DMS114 treated with DMSO at 0.1 percent for 48 hours (cell line): ENCODE data around the gene KRTAP4-1.
"Not testable (repeated sequence)": the region's sequence is repeated elsewhere in the genome, so short reads cannot be mapped to it uniquely, and the experiment has no call there.

Experiments used
- DNase-seq: peaks from one replicate; lab custom pipeline; 2025; ENCODE audit not compliant: unreplicated experiment; lab: John Stamatoyannopoulos, UW

KRTAP4-1 gene

DNA sequence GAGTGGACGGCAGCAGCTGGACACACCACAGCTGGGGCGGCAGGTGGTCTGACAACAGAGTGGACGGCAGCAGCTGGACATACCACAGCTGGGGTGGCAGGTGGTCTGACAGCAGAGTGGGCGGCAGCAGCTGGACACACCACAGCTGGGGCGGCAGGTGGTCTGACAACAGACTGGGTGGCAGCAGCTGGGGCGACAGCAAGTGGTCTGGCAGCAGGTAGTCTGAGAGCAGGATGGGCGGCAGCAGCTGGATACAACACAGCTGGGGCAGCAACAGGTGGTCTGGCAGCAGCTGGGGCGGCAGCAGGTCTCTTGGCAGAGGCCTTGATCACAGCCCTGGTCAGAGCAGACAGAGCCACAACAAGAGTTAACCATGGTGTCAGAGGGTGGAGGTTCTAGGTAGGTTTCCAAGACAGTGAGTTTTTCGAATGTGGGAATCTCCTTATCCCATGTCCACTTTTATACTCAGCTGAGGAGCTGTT, at the start of gene KRTAP4-1:
Gene KRTAP4-1 (minus strand): TSS at position 432 of the 482 bp plus-strand sequence. CDS start 57 bp downstream, at position 375.
- no peak for DNase-seq

DNA sequence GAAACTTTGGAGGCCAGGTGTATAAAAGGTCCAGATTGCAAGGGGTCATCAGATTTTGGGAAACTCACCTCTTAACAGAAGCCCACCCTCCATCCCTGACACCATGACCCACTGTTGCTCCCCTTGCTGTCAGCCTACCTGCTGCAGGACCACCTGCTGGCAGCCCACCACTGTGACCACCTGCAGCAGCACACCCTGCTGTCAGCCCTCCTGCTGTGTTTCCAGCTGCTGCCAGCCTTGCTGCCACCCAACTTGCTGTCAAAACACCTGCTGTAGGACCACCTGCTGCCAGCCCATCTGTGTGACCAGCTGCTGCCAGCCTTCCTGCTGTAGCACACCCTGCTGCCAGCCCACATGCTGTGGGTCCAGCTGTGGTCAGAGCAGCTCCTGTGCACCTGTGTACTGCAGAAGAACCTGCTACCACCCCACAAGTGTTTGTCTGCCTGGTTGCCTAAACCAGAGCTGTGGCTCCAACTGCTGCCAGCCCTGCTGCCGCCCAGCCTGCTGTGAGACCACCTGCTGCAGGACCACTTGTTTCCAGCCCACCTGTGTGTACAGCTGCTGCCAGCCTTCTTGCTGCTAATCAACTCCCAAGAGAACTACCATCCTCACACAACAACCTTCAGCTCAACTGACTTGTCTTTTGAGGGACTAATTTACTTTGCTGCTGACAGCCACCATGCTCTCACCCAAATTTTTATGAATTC, 47.8 kb upstream of the KRTAP4-1 start, which contains the start of gene KRTAP9-3:
Gene KRTAP9-3 (plus strand): TSS at position 51 of the 707 bp plus-strand sequence. CDS start 53 bp downstream, at position 104.
- DNase-seq: not testable (repeated sequence)

DNA sequence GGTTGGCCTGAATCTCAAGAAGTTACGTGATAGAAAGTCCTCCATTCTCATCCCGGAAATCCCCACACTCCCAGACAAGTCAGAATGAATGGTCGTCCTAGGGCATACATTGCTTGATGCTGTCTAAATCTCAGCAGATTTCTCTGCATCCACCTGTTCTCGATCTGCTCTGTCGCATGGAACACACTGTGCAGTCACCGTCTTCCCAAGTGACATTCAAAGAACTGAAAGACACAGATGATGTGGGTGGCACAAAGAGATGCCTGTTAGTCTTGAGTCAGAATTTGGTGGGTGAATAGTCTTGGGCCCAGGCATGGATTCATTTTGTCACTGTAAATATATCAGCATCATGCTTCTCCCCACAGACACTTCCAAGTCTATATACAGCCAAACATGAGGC, 47.0 kb upstream of the KRTAP4-1 start:
- DNase-seq: no peak

DNA sequence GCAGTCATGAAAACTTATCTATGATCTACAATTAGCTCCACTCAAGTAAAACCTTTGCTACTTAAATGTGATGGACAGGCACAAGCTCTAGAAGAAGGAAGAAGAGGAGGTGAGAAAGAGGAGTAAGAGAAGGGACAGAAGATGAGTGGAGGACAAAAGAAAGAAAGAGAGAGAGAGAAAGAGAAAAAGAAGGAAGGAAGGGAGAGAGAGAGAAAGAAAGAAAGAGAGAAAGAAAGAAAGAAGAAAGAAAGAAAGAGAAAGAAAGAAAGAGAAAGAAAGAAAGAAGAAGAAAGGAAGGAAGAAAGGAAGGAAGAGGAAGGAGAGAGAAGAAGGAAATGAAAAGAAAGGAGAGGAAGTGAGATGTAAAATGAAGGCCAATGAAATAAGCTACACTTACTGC, 45.4 kb upstream of the KRTAP4-1 start:
- no peak for DNase-seq

DNA sequence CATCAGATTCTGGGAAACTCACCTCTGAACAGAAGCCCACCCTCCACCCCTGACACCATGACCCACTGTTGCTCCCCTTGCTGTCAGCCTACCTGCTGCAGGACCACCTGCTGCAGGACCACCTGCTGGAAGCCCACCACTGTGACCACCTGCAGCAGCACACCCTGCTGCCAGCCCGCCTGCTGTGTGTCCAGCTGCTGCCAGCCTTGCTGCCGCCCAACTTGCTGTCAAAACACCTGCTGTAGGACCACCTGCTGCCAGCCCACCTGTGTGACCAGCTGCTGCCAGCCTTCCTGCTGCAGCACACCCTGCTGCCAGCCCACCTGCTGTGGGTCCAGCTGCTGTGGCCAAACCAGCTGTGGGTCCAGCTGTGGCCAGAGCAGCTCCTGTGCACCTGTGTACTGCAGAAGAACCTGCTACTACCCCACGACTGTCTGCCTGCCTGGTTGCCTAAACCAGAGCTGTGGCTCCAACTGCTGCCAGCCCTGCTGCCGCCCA, 41.9 kb upstream of the KRTAP4-1 start, which contains the start of gene KRTAP9-2:
Gene KRTAP9-2 (plus strand): TSS at position 51 of the 498 bp plus-strand sequence. CDS start 7 bp downstream, at position 58.
- not testable (repeated sequence) for DNase-seq

DNA sequence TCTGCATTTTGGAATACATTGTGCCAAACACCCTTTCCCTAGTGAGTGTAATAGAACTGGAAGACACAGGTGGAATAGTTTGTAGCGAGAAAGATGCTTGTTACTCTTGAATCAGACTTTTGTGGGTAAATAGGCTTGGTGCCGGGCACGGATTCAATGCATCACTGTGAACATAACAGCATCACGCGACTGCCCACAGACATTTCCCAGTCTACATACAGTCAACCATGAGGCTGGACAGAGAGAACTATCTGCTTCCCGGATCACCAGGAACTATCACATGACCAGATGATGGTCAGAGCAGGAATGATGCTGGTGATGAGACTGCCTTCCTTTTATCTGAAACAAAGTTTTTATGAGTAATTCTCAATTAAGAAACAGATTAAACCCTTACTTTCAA, 41.3 kb upstream of the KRTAP4-1 start:
- no peak for DNase-seq

DNA sequence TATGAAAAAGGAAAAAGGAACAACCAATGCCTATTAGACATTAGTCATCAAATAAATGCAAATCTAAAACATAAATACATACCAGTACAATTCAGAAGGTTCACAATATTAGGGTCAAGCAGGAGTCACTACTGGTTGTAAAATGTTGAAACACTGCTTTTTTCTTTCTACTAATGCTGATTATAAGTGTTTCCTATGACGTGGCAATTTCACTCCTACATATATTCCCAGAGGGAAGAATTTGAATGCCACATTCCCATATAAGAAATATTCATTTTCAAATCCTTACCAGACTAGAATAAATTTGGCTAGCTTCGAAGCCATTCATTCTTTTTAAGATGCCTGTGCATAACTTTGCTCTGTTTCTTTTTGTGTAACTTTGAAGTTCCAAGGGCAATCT, 39.1 kb upstream of the KRTAP4-1 start:
- no peak for DNase-seq

DNA sequence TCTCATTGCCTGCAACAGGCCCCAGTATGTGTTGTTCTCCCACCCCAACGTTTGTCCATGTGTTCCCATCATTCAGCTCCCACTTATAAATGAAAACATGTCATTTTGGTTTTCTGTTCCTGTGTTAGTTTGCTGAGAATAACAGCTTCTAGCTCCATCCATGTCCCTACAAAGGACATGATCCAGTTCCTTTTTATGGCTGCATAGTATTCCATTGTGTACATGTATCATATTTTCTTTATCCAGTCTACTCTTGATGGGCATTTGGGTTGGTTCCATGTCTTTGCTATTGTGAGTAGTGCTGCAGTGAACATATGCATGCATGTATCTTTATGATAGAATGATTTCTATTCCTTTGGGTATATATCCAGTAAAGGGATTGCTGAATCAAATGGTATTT, 31.0 kb upstream of the KRTAP4-1 start:
- DNase-seq: no peak

DNA sequence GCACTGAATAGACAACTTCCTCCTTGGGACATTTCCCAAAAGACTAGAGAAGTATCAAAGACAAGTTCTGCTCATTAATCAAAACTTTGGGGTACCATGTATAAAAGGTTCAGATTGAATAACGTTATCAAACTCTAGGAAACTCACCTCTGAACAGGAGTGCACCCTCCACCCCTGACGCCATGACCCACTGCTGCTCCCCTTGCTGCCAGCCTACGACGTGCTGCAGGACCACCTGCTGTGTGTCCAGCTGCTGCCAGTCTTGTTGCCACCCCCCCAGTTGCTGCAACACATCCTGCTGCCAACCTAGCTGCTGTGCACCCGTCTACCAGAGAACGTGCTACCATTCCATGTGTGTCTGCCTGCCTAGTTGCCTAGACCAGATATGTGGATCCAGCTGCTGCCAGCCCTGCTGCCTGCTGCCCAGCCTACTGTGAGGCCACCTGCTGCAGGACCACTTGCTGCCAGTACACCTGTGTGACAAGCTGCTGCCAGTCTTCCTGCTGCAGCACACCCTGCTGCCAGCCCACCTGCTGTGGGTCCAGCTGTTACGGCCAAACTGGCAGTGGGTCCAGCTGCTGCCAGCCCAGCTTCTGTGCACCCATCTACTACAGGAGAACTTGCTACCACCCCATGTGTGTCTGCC, 27.9 kb upstream of the KRTAP4-1 start:
- no peak for DNase-seq

DNA sequence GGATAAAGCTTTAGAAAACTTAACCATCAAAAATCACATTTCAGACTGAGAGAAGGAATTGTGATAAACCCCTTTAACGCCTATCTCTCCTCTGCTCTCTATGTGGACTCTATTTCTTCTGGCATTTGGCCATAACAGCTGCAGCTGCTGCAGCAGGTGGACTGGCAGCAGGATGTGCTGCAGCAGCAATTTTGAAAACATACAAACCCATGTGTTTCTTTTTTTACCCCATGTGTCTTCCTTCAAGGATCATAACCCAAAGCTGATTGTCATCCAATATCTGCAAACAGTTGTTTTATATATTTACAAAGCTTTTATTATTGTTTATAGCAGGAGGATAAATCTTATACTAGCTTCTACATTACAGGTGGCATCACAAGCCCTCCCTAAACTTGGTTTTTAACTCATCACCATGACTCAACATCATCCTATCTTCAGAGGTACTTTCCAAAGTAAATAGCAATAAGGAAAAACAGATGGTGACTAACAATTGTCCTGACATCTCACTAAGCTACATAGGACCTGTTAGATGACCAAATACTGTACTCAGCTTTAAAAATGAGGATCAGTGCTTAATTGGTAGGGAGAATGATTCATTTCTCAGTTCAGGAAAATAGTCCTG, 27.2 kb upstream of the KRTAP4-1 start:
- no peak for DNase-seq

DNA sequence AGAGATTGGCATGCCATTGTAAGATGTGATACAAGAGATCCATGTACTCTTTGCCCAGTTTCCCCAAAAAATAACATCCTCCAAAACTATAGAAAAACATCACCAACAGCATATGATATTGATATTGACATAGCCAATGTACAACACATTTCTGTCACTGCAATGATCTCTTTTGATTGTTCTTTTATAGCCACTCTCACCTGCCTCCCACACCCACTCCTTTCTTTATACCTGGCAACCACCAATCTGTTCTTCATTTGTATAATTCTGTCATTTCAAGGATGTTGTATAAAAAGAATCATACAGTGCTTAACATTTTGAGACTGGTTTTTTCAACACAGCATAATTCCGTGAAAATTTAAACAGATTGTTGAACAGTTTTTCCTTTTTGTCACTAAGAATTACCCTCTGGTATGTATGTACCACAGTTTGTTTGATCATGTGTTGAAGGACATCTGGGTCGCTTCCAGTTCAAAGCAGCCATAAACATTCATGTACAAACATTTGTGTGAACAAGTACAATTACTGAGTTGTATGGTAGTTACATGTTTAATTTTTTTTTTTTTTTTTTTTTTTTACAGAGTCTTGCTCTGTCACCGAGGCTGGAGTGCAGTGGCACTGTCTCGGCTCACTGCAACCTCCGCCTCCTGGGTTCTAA, 14.8 kb upstream of the KRTAP4-1 start:
- no peak for DNase-seq

DNA sequence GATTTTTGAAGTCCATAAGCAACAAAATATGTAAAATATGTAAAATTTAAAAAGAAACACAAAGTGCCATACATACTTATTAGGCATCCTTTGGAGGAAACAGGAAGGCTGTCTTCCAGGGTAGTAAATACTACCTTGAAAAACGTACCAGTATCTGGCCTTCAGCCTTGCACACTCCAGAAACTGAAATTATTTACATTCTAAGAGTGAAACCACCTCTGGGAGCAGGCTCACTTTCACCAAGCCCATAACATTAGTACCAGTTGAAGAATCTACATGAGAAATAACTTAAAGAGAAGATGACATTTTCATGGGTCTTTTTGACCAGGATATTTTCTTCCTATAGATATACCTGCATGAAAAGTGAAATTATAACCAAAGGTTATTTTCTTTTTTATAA, 11.4 kb upstream of the KRTAP4-1 start:
- DNase-seq: no peak

DNA sequence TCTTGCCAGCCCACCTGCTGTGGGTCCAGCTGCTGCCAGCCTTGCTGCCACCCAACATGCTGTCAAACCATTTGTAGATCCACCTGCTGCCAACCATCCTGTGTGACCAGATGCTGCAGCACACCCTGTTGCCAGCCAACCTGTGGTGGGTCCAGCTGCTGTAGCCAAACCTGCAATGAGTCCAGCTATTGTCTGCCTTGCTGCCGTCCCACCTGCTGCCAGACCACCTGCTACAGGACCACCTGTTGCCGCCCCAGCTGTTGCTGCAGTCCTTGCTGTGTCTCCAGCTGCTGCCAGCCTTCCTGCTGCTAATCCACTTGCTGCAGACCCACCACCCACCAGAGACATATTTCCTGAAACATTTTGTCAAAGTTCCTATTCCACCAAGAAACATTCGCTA, 5.6 kb upstream of the KRTAP4-1 start:
- no peak for DNase-seq

DNA sequence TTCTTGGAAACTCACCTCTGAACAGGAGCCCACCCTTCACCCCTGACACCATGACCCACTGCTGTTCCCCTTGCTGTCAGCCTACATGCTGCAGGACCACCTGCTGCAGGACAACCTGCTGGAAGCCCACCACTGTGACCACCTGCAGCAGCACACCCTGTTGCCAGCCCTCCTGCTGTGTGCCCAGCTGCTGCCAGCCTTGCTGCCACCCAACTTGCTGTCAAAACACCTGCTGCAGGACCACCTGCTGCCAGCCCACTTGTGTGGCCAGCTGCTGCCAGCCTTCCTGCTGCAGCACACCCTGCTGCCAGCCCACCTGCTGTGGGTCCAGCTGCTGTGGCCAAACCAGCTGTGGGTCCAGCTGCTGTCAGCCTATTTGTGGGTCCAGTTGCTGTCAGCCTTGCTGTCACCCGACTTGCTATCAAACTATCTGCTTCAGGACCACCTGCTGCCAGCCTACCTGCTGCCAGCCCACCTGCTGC, 5.2 kb upstream of the KRTAP4-1 start, which contains the start of gene KRTAP9-1:
Gene KRTAP9-1 (plus strand): TSS at position 51 of the 482 bp plus-strand sequence. CDS start 0 bp downstream, at position 51.
- not testable (repeated sequence) for DNase-seq

DNA sequence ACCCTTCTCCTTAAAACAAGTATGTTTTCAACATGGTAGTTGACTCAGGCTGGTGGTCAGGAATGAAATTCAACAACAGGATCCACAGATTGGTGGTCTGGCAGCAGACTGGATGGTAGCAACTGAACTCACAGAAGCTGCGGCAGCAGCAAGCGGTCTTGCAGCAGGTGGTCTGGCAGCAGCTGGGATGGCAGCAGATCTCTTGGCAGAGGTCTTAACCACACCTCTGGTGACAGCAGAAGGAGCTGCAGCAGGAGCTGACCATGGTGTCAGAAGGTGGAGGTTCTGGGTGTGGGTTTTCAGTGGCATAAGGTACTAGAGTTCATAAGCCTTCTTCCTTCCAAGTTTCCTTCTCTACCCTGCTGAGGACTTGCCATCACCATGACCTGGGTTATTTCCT, 2.2 kb upstream of the KRTAP4-1 start:
- DNase-seq: no peak

DNA sequence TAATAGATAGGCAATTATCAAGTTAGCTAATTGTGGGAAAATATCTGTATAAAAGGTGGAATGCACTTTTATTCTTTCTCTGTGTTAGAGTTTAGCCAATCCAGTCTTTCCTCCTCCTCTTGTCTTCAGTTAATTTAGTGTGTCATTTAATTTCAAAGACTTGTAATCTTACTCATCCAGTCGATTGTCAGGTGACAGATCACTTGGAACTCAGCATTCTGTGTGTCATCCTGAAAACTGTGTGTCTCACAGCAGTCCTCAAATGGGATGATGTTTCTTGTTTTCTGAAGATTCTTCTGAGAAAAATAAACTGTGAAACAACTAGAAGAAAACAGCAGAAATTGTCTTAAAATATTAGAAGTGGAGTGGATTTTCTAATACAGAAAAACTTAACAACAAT, 290 bp upstream of the KRTAP4-1 start:
- DNase-seq: no peak

DNA sequence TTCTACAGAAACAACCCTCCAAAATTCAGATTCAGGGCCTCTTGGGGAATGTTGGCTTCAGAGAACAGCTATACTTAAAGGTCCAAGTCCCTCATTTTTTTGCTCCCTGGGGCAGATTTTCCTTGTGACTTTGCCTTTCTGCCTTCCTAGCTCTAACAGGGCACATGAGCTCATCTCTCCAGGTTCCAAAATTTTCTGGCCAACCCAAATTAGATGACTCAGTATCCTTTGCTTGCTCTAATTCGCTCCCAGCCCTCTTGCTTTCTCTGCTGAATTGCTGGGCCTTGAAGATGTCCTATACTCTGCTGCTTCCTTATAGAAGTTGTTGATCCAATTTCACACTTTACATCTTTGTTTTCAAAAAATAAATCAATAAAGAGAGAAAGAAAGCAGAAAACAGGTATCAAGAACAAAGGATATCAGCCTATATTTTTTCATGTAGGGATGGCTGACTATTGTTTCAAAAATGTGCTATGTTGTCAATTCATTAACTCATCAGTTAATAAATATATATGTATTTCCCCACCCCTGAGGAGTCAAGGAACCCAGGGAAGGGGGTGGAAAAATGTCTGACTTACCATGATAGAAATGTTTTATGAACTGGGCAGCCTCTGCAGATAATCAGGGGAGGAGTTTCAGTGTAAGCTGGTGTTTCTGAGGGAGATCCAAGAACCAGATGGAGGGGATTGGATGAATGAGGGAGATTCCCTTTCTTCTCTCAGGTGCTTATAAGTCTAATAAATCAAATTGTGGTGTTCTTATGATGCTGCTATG, 5.7 kb downstream of the KRTAP4-1 start:
- no peak for DNase-seq

DNA sequence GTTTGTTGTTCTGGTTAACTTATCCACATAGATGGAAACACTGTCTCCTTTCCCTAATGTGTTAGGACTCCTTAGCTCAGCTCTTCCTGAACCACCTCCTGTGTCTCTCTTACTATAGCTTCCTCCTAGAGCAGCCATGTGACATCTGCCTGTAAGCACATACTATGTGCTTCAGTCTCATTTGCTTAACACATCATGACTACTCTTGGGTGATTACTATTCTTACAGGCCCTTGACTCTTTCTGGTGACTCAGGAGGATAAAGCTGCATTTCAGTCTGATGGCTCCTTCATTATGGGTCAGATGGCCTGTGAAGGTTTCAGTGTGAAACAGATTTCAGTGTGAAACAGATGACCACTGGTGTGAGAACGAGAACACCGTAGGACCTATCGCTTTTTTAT, 6.4 kb downstream of the KRTAP4-1 start:
- DNase-seq: no peak

DNA sequence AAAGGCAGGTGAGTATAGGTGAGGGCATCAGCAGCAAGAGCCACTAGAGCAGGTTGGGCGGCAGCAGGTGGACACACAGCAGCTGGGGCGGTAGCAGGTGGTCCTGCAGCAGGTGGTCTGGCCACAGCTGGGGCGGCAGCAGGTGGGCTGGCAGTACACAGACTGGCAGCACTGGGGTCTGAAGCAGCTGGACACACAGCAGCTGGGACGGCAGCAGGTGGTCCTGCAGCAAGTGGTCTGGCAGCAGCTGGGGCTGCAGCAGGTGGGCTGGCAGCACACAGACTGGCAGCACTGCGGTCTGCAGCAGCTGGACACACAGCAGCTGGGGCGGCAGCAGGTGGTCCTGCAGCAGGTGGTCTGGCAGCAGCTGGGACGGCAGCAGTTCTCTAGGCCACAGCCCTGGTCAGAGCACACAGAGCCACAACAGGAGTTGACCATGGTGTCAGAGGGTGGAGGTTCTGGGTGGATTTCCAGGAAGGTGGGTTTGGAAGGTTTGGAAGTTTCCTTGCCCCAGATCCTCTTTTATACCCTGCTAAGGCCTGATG, 6.9 kb downstream of the KRTAP4-1 start, which contains the start of gene KRTAP4-2:
Gene KRTAP4-2 (minus strand): TSS at position 495 of the 545 bp plus-strand sequence. CDS start 57 bp downstream, at position 438.
- no peak for DNase-seq
